Stomach smooth muscle (tissue), 2 donors: ENCODE results near the gene AP2A2.

Source experiments
- H3K27ac ChIP-seq: one replicate; pipeline ENCODE4 v1.7.0; 2013; ENCODE audit warnings: mild to moderate bottlenecking, low read length, inconsistent platforms
- H3K27me3 ChIP-seq, 2 donors: one replicate each; pipeline ENCODE4 v1.7.0; 2013; ENCODE audit warnings: low read length in 2 of 2; ENCODE audit not compliant: insufficient read depth in 2 of 2, control insufficient read depth in 1 of 2
- H3K36me3 ChIP-seq, 2 donors: one replicate each; pipeline ENCODE4 v1.7.0; 2013; ENCODE audit warnings: low read length in 2 of 2; ENCODE audit not compliant: control insufficient read depth in 2 of 2, insufficient read depth in 2 of 2
- H3K4me1 ChIP-seq: one replicate; pipeline ENCODE4 v1.7.0; 2013; ENCODE audit warnings: low read length; ENCODE audit not compliant: control insufficient read depth, insufficient read depth
- H3K4me3 ChIP-seq, 2 donors: one replicate each; pipeline ENCODE4 v1.7.0; 2013; ENCODE audit warnings: low read length in 2 of 2
- H3K9ac ChIP-seq, 2 donors: one replicate each; pipeline ENCODE4 v1.7.0; 2013; ENCODE audit warnings: low read length in 2 of 2, mild to moderate bottlenecking in 1 of 2
- H3K9me3 ChIP-seq, 2 donors: one replicate each; pipeline ENCODE4 v1.7.0; 2013; ENCODE audit warnings: low read length in 2 of 2; ENCODE audit not compliant: control insufficient read depth in 2 of 2
- donor health status: healthy.
- donor health status: Pancreatic carcinoma.

Gene AP2A2

DNA sequence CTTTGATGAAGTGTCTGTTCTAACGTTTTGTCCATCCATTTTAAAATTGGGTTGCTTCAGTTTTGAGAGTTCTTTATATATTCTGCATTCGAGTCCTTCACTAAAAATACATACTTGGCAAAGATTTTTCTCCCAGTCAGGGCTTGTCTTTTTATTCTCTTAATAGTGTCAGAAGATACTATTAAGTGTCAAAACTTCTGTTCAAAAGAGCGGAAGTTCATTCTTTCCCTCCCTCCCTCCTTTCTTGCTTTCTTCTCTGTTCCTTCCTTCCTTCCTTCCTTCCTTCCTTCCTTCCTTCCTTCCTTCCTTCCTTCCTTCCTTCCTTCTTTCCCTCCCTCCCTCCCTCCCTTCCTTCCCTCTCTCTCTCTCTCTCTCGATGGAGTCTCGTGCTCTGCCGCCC lies 118.5 kb downstream of the AP2A2 start:
- H3K4me1 ChIP-seq = no peaks in the 10 kb centered on the region
- no peak overlapping the region for H3K4me3 ChIP-seq
- no peak overlapping the region for H3K9ac ChIP-seq
- no peak overlapping the region for H3K27ac ChIP-seq
- H3K9me3 ChIP-seq = no peaks in the 10 kb centered on the region
- H3K36me3 ChIP-seq = no peaks in the 10 kb centered on the region
- peaks cover 18 to 19% of the 10 kb centered on the region in 2 donors for H3K27me3 ChIP-seq

DNA sequence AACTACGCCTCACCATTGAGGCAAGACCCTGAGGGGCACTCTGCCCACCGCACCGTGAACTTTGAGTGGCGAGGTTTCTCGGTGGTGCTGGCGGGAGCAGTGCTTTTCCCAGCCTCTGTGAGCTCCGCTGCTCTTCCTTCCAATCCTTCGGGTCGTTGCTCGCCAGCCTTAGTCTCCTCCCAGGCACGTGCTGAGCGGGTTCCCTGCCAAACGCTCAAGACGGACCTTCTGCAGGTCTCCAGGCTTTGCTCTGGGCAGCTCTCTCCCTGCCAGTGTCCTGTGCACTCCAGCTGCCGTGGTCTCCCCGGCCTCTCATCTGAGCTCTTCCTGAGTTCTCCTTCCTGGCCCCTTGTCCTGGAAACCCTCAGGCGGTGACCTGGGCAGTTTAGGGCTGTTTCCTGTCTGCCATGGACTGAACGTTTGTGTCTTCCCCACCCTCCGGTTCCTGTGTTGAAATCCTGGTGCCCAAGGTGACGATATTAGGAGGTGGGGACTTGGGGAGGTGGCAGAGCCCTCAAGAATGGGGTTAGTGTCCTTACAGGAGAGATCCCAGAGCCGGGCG lies 122.0 kb downstream of the AP2A2 start:
- Histone ChIP-seq H3K4me1 (no peaks in the 10 kb centered on the region), H3K9ac (no peak overlapping the region), H3K27me3 (peaks cover 15 to 25% of the 10 kb centered on the region in 2 donors), H3K27ac (no peak overlapping the region), H3K36me3 (no peaks in the 10 kb centered on the region), H3K4me3 (no peak overlapping the region), H3K9me3 (no peaks in the 10 kb centered on the region)

DNA sequence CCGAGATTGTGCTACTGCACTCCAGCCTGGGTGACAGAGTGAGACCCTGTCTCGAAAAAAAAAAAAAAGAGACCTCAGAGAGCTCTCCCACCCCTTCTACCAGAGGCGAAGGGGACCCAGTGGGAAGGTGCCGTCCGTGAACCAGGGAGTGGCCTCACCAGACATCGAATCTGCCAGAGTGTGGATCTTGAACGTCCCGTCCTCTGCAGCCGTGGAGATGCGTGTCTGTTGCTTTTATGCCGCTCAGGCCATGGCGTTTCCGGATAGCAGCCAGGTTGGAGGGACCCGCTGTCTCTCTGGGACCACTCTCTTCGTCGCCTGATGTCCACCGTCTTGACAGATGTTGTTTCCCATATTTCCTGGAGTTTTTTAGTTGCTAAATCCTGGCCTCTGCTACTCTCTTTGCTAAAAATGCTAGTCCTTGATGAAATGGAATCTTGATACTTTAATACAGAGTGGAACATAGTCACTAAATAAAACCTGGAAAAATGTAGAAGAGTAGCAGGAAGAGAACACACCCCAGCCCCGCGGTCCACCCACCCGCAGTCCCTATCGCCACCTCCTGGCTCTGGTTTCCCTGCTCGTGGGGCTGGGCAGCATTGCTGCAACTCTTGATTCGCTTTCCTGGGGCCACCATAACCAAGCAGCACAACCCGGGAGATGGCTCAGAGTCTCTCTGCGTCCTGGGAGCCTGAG lies 122.9 kb downstream of the AP2A2 start:
- Histone ChIP-seq H3K27ac (no peak overlapping the region), H3K4me3 (no peak overlapping the region), H3K27me3 (peaks cover 21 to 28% of the 10 kb centered on the region in 2 donors), H3K9me3 (no peaks in the 10 kb centered on the region), H3K9ac (no peak overlapping the region), H3K4me1 (no peaks in the 10 kb centered on the region), H3K36me3 (no peaks in the 10 kb centered on the region)

DNA sequence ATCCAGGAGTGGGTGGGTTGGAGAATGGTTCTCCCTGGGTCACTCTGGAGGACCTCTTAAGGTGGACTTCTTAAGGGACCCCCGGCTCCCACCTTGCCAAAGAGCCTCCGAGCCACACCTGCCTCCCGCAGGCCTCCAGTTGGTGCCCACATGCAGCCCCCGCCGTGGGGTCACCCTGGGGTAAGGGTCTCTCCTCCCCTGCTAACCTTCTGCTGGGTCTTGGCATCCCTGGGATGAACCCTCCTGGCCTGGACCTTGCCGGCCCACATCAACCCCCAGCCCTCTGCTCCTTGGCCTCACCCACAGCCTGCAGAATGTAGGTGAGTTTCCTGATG lies 123.4 kb downstream of the AP2A2 start:
- Histone ChIP-seq H3K36me3 (no peaks in the 10 kb centered on the region), H3K4me1 (no peaks in the 10 kb centered on the region), H3K27me3 (peaks cover 24 to 30% of the 10 kb centered on the region in 2 donors), H3K9ac (no peak overlapping the region), H3K4me3 (no peak overlapping the region), H3K27ac (no peak overlapping the region), H3K9me3 (no peaks in the 10 kb centered on the region)

DNA sequence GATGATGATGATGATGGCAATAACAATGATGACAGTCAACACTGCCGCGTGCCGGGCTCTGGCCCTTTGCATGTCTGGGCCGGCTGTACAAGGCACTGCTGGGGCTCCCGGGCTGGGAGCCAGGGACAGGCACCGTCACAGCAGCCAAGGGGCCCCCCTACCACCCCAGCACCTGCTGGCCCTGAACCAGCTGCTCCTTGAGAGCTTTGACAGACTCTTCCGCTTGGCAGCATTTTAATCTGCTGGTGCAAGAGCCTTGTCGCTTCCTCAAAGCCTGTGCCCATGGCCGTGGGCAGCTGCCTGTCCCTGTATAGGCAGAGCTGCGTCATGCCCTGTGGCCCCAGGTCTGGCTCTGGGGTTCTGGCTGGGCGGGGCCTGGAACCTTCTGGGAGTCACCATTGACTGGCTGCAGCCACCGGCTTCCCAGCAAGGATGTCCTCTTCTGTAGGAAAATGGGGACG lies 123.8 kb downstream of the AP2A2 start:
- H3K9me3 ChIP-seq = no peaks in the 10 kb centered on the region
- H3K4me3 ChIP-seq = no peak overlapping the region
- H3K27ac ChIP-seq = no peak overlapping the region
- no peak overlapping the region for H3K9ac ChIP-seq
- peaks cover 26 to 30% of the 10 kb centered on the region in 2 donors for H3K27me3 ChIP-seq
- no peaks in the 10 kb centered on the region for H3K4me1 ChIP-seq
- H3K36me3 ChIP-seq = no peaks in the 10 kb centered on the region

DNA sequence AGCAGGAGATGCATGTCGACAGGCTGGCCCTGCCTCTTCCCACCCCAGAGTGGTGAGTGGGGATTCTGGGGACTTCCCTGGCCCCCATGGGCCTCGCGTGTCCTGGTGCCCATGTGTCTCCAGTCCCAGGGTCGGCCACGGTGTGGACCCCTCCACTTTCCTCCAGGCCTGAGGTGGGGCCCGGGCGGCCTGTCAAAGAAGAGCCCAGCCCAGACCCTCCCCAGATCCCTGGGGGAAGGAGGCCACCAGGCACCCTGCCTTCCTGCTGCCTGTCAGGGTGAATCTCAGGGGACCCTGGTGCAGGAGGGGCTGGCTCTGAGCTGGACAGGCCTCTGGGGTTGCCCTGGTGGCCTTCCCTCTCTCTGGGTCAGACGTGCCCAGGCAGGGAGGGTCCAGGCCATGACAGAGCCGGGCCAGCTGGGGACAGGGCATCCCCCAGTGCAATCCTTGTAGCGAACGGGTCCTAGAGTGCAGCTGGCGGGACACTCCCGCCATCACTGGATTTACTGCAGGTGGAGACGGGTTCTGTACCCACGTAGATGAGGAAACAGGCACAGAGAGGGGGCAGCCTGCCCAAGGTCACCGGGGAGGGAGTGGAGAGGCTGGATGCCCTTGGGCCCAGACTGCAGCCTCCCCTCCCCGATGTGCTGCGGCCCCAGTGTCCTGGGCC lies 124.4 kb downstream of the AP2A2 start:
- H3K27ac ChIP-seq = no peak overlapping the region
- H3K9ac ChIP-seq = no peak overlapping the region
- H3K27me3 ChIP-seq = peaks cover 26 to 30% of the 10 kb centered on the region in 2 donors
- no peaks in the 10 kb centered on the region for H3K9me3 ChIP-seq
- H3K36me3 ChIP-seq = no peaks in the 10 kb centered on the region
- no peaks in the 10 kb centered on the region for H3K4me1 ChIP-seq
- H3K4me3 ChIP-seq = no peak overlapping the region

DNA sequence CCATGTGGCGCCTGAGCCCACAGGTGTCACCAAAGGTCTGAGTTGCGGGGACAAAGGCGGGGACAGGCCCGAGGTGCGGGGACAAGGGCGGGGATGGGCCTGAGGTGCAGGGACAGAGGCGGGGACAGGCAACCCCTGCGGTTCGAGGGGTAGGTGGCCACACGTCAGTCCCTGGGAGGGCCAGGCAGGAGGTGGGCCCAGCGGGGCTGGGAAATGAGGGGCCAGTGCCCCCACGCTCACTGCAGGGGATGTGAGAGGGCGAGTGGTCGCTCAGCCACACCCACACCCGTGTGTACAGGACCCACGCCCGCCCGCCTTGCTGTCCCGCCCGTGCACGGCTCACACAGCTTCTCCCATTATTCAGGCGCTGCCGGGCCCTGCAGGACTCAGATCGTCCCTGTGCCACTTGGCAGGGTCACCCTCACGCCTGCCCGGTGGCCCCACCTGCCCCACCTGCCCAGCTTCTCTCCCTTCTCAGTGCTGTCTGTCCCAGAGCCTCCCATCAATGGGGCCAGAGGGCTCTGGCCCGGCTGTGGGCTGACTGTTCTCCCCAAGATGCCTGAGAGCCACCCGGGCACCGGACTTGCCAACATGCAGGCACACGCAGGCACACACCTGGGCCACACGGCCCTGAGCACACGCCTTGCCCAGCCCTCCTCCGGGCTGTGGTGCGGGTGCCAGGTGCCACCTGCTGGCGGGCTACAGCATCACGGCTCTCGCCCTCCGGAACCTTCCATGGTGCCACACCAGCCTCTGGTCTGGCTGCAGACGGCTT lies 125.1 kb downstream of the AP2A2 start:
- H3K4me3 ChIP-seq = no peak overlapping the region
- no peak overlapping the region for H3K27ac ChIP-seq
- no peak overlapping the region for H3K9ac ChIP-seq
- H3K9me3 ChIP-seq = no peaks in the 10 kb centered on the region
- no peaks in the 10 kb centered on the region for H3K4me1 ChIP-seq
- H3K27me3 ChIP-seq = peaks cover 26 to 28% of the 10 kb centered on the region in 2 donors
- H3K36me3 ChIP-seq = no peaks in the 10 kb centered on the region

DNA sequence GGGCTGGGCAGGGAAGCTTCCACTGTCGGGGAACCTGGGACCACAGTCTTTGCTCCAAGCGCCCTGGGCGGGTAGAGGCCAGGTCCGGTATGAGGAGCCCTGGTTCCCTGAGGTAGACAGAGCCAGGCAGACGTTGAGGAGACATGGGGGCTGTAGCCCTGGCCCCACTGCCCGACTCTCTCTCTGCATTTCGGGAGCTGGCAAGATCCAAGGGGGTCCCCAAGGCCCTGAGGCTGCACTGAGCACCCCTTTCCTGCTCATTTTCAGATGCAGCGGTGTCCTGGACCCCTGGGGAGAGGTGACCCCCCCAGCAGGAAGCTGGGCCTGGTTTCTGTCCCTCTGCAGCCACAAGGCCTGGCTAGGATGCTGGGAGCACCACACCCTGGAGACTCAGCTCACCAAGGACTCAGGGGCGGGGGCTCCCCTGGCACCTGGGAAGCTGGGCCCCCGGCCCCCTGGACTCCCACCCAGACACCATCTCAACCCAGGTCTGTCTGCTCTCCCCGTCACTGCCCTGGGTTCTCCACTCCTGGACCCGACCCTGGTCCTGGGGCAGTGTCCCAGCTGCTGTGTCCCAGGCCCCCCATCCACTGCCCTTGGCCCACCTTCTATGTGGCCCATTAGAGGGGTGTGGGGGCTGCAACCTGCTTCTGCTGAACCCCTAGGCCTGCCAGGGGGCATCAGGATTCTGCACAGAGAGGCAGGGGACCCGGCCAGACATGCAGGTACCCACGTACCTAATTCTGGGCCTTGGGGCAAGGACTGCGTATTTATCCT lies 125.9 kb downstream of the AP2A2 start:
- no peaks in the 10 kb centered on the region for H3K9me3 ChIP-seq
- H3K4me1 ChIP-seq = no peaks in the 10 kb centered on the region
- no peak overlapping the region for H3K9ac ChIP-seq
- H3K27ac ChIP-seq = no peak overlapping the region
- H3K4me3 ChIP-seq = no peak overlapping the region
- H3K27me3 ChIP-seq = peaks cover 28% of the 10 kb centered on the region in 2 donors
- H3K36me3 ChIP-seq = no peaks in the 10 kb centered on the region

DNA sequence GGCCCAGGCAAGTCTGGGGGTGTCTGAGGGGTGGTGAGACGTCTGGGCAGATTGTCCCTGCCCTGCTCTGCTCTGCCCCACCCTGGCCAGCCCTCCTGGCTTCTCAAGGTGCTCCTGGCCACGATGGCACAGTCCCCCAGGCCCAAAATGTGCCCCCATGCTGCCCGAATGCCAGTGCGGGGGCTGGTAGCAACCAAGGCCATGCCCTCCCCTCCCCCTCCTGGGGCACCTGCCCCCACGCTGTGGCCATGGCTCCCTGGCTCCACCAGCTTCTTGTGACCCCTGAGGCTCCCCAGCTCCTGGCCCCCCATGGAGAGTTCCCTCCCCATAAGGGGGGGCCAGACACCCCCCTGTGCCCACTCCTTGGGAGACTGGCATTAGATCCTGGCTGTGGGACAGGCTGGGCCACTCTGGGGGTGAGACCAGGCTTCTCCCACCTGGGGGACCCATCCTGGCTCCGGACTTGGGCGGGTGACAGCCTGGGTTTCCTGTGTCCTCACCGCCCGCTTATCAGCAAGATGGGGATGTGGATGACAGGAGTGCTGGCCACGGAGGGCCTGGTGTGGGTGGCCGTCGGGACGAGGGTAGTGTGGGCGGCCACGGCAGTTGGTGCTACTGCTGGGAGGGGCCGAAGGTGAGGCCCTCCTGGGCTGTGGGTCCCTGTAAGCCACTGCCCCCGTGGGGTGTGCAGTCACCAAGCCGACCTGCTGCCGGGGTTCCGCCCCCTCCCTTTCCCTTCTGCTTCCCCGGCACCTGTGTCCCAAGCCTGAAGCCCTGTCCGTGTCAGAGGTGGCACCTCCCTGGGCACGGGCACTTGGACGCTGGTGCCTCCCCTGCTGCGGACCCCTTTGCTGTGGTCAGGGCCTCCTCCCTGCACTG lies 126.7 kb downstream of the AP2A2 start:
- no peak overlapping the region for H3K4me3 ChIP-seq
- H3K27ac ChIP-seq = no peak overlapping the region
- H3K4me1 ChIP-seq = no peaks in the 10 kb centered on the region
- H3K9me3 ChIP-seq = no peaks in the 10 kb centered on the region
- no peak overlapping the region for H3K9ac ChIP-seq
- no peaks in the 10 kb centered on the region for H3K36me3 ChIP-seq
- peaks cover 27 to 28% of the 10 kb centered on the region in 2 donors for H3K27me3 ChIP-seq
